ENCODE data around the gene TRMT10B. TPM values are rescaled to one million over a fixed set of nuclear protein-coding genes. Genes with fewer than 3 reads are reported as not detected.

TRMT10B gene
- total RNA-seq, 4 donors from 2014 or later, result 1.5 to 10.2 (median 3.0) TPM

GRCh38 chr9:37798677-37799076, 45.1 kb downstream of the TRMT10B start:
- Histone ChIP-seq H3K9me3 (no peaks in the 10 kb centered on the region), H3K4me3 (no peak overlapping the region), H3K27me3 (no peaks in the 10 kb centered on the region), H3K36me3 (no peaks in the 10 kb centered on the region), H3K4me1 (peaks cover 28 to 32% of the 10 kb centered on the region in 2 donors), H3K27ac (no peak overlapping the region)
- intact Hi-C loops (cut with DNase I; ENCODE audit: low total_unique reads) (loop anchor here (10.0 kb wide), 1 partner anchor 314 kb away; the partner anchor contains the start of gene POLR1E), in situ Hi-C loops (cut with MboI; ENCODE audit: low sequenced_read_pairs in 4 of 4) (loop anchor here in 3 of 4 donors (25.0 kb wide), 2 partner anchors 89 to 211 kb away; partner anchors contain the start of genes FBXO10 (in 3 of the 3) and TOMM5 (in 3 of the 3))
- DNase-seq, result no peak
- no peak for ATAC-seq
- no peak for TF ChIP-seq POLR2A (IDR thresholded peaks at IDR 0.05)
- no peak for TF ChIP-seq CTCF (IDR thresholded peaks at IDR 0.05 in 4 of 5, conservative IDR thresholded peaks at IDR 0.05 in 1 of 5)

- Histone ChIP-seq H3K4me1 (peaks cover 28 to 33% of the 10 kb centered on the region in 2 donors), H3K36me3 (no peaks in the 10 kb centered on the region), H3K27me3 (no peaks in the 10 kb centered on the region), H3K27ac (peak within 1 kb of the TSS; percentile 74 to 91 (median 86)), H3K4me3 (peak within 1 kb of the TSS; percentile 55 to 98 (median 80)), H3K9me3 (no peaks in the 10 kb centered on the region)
- DNase-seq, result peak; percentile 73 to 80
- peak; percentile 92 to 93 for ATAC-seq
- in situ Hi-C loops (cut with MboI; ENCODE audit: low sequenced_read_pairs in 4 of 4), result no loop called here
- intact Hi-C loops (cut with DNase I; ENCODE audit: low total_unique reads), result loop anchor here (1.0 to 10.0 kb wide), 2 partner anchors 15 to 104 kb away; partner anchors contain the start of genes EXOSC3 and SLC25A51
- TF ChIP-seq POLR2A (IDR thresholded peaks at IDR 0.05) (peak; percentile 59 to 77), CTCF (IDR thresholded peaks at IDR 0.05 in 4 of 5, conservative IDR thresholded peaks at IDR 0.05 in 1 of 5) (peak in 1 of 5 experiments; percentile 38)
Measured at GRCh38 chr9:37800631-37801286, 47.2 kb downstream of the TRMT10B start, which contains the start of gene DCAF10. DCAF10 (plus strand) TSS chr9:37800797; CDS start chr9:37800867, 70 bp downstream.

GRCh38 chr9:37801287-37801850, 47.8 kb downstream of the TRMT10B start:
- no peak for TF ChIP-seq CTCF (IDR thresholded peaks at IDR 0.05 in 4 of 5, conservative IDR thresholded peaks at IDR 0.05 in 1 of 5)
- TF ChIP-seq POLR2A (IDR thresholded peaks at IDR 0.05), result no peak
- H3K9me3 ChIP-seq, result no peaks in the 10 kb centered on the region
- no peaks in the 10 kb centered on the region for H3K27me3 ChIP-seq
- ATAC-seq (peak; percentile 12 to 28), DNase-seq (no peak)
- H3K27ac ChIP-seq, result peak overlapping the region; percentile 74 to 91 (median 86)
- no peaks in the 10 kb centered on the region for H3K36me3 ChIP-seq
- H3K4me3 ChIP-seq, result peak overlapping the region; percentile 55 to 98 (median 80)
- H3K4me1 ChIP-seq, result peaks cover 32 to 33% of the 10 kb centered on the region in 2 donors
- in situ Hi-C loops (cut with MboI; ENCODE audit: low sequenced_read_pairs in 4 of 4) (no loop called here), intact Hi-C loops (cut with DNase I; ENCODE audit: low total_unique reads) (loop anchor here (10.0 kb wide), 1 partner anchor 103 kb away; the partner anchor contains the start of gene SLC25A51)

GRCh38 chr9:37801959-37802711, 48.5 kb downstream of the TRMT10B start:
- ATAC-seq, result no peak
- in situ Hi-C loops (cut with MboI; ENCODE audit: low sequenced_read_pairs in 4 of 4), result no loop called here
- Histone ChIP-seq H3K27me3 (no peaks in the 10 kb centered on the region), H3K4me3 (peak overlapping the region; percentile 55 to 98 (median 80)), H3K36me3 (no peaks in the 10 kb centered on the region), H3K4me1 (peaks cover 33% of the 10 kb centered on the region in 2 donors), H3K9me3 (no peaks in the 10 kb centered on the region), H3K27ac (no peak overlapping the region)
- DNase-seq, result no peak
- intact Hi-C loops (cut with DNase I; ENCODE audit: low total_unique reads), result loop anchor here (10.0 kb wide), 1 partner anchor 103 kb away; the partner anchor contains the start of gene SLC25A51
- no peak for TF ChIP-seq POLR2A (IDR thresholded peaks at IDR 0.05)
- no peak for TF ChIP-seq CTCF (IDR thresholded peaks at IDR 0.05 in 4 of 5, conservative IDR thresholded peaks at IDR 0.05 in 1 of 5)
